ENCODE data around the gene POLRMT.

DNA sequence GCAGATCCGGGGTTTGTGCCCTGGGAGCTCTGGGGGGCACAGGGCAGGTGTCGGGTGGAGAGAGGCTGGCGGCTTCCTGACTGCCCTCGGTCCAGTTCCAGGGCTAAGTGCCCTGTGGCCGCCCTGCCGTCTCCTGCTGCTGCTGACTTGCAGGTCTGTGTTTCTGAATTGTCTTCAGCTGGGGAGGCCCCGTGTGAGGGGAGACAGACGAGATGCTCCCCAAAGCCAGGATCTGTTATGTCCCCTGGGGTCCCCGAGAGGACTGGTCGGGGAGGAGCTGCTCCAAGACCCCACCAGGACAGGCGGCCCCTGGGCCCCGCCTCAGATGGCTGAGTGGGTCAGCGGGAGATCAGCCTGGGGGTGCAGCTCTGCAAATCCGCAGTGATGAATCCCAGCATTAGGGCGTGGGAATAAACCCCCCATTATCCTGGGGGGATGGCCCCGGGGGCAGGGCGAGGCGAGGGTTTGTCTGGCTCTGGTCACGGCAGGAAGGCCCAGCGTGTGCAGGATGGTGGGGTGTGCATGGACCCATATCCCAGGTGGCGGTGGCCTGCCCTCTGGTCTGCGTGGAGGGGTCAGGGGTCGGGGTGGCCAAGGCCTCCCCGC is 39.0 kb downstream of the POLRMT start:
- no peak for TF ChIP-seq TAF1 (IDR thresholded peaks at IDR 0.05; ENCODE audit: borderline replicate concordance, insufficient read depth, low read length)
- no peak for TF ChIP-seq POLR2AphosphoS5 (IDR thresholded peaks at IDR 0.05; ENCODE audit: low read depth, low read length)
- no peak for TF ChIP-seq SIN3A (IDR thresholded peaks at IDR 0.05; ENCODE audit: borderline replicate concordance, insufficient read depth, low read length)
